HepG2 (cell line): Measurements from ENCODE around the gene GAREM2. TPM values are rescaled to one million over a fixed set of nuclear protein-coding genes. Genes with fewer than 3 reads are reported as not detected.

Source experiments
- ATAC-seq: fragments of 200-7000 bp; cut with Tn5 transposase; 3 replicates; pipeline ENCODE4 v1.9.1; 2020; ENCODE audit warnings: mild to moderate bottlenecking, moderate library complexity
- BruUV-seq: library from RNA; stranded (reverse); fragments of 400-500 nt; replicated peaks from 2 replicates; lab custom pipeline; 2021; lab: Mats Ljungman, UMichigan
- CTCF ChIA-PET: fragments of 300-600 bp; formaldehyde crosslinking; extraction: SDS; loops from one replicate; lab custom pipeline; 2021; ENCODE audit warnings: low total read pairs, inconsistent platforms, low intra/inter-chr PET ratio; lab: Yijun Ruan, JAX
- POLR2A ChIA-PET: fragments of 350-600 bp; sonication (Branson Sonifier 250); formaldehyde crosslinking; loops from one replicate; lab custom pipeline; 2020; ENCODE audit warnings: antibody characterized with exemption, inconsistent platforms; lab: Yijun Ruan, JAX
- DNase-seq: peaks from one replicate; pipeline ENCODE4 v3.0.0-alpha.2; 2015; ENCODE audit warnings: low spot score
- FAIRE-seq: peaks from 3 replicates; lab custom pipeline; 2011; peaks lifted over from hg19 to GRCh38; lab: Jason Lieb, UNC
- H2AFZ ChIP-seq: one replicate; pipeline ENCODE4 v1.6.1; 2011; ENCODE audit warnings: low read length, inconsistent platforms
- H3K27ac ChIP-seq: fragments of 300-600 bp; 3 replicates; pipeline ENCODE4 v1.8.0; 2011; ENCODE audit warnings: mixed run types, mild to moderate bottlenecking, mixed read lengths, low read length, inconsistent platforms; ENCODE audit not compliant: insufficient read depth; ENCODE audit errors: extremely low read length
- H3K27me3 ChIP-seq, 2 experiments: fragments of 200-600 bp in 1 of 2; 2 replicates in 1 of 2; 3 replicates in 1 of 2; pipeline versions ENCODE4 v1.6.0 to v1.8.0; 2011; ENCODE audit warnings: low read length in 2 of 2, mild to moderate bottlenecking in 2 of 2, moderate library complexity in 2 of 2, inconsistent platforms in 1 of 2; ENCODE audit not compliant: insufficient read depth in 2 of 2, control insufficient read depth in 1 of 2
- H3K36me3 ChIP-seq, 2 experiments: fragments of 200-600 bp in 1 of 2; replicated peaks in 1 of 2; 2 replicates in 1 of 2; 3 replicates in 1 of 2; pipeline versions ENCODE4 v1.5.1 to v1.8.0; 2011; ENCODE audit warnings: low read length in 2 of 2, inconsistent platforms in 1 of 2; ENCODE audit not compliant: insufficient read depth in 2 of 2, control insufficient read depth in 1 of 2
- H3K4me1 ChIP-seq: 2 replicates; pipeline ENCODE4 v1.5.1; 2012; ENCODE audit warnings: low read length, inconsistent platforms; ENCODE audit not compliant: insufficient read depth
- H3K4me2 ChIP-seq: 2 replicates; pipeline ENCODE4 v1.6.0; 2011; ENCODE audit warnings: low read depth, low read length, inconsistent platforms
- H3K4me3 ChIP-seq, 3 experiments: fragments of 200-600 bp in 1 of 3; sonication (generic), shearing (Covaris generic) in 1 of 3; replicated peaks in 1 of 3; 2 replicates each; pipeline ENCODE4 v1.5.1; 2011 to 2016; ENCODE audit warnings: low read length in 3 of 3, inconsistent platforms in 2 of 3, low read depth in 2 of 3, mild to moderate bottlenecking in 2 of 3, control low read depth in 1 of 3, mixed read lengths in 1 of 3; ENCODE audit not compliant: insufficient read depth in 1 of 3
- H3K79me2 ChIP-seq: one replicate; pipeline ENCODE4 v1.6.1; 2011; ENCODE audit warnings: low read length, inconsistent platforms; ENCODE audit not compliant: insufficient read depth
- H3K9ac ChIP-seq: 2 replicates; pipeline ENCODE4 v1.6.0; 2011; ENCODE audit warnings: mild to moderate bottlenecking, low read depth, low read length, inconsistent platforms; ENCODE audit not compliant: insufficient read depth
- H3K9me3 ChIP-seq: 2 replicates; pipeline ENCODE4 v1.5.1; 2012; ENCODE audit warnings: mild to moderate bottlenecking, low read length
- H4K20me1 ChIP-seq: 2 replicates; pipeline ENCODE4 v1.6.0; 2011; ENCODE audit warnings: inconsistent platforms, mild to moderate bottlenecking, low read length, moderate library complexity; ENCODE audit not compliant: insufficient read depth
- BRCA1 ChIP-seq: sonication (generic); formaldehyde crosslinking; IDR thresholded peaks from 2 replicates; pipeline ENCODE4 v1.4.0; 2020; ENCODE audit warnings: missing genetic modification reagents
- CBX2 ChIP-seq, 2 experiments: fragments of 200-600 bp in 1 of 2; sonication (generic); formaldehyde crosslinking in 1 of 2; IDR thresholded peaks; 2 replicates each; pipeline versions ENCODE4 v1.7.0 to v1.8.1; 2018 to 2022; ENCODE audit warnings: low read depth in 2 of 2, low read length in 1 of 2, mild to moderate bottlenecking in 1 of 2, missing genetic modification reagents in 1 of 2
- FOXP1 ChIP-seq, 2 experiments: fragments of 450-650 bp in 1 of 2; IDR thresholded peaks; 2 replicates each; pipeline ENCODE4 v1.6.1; 2017 to 2018; ENCODE audit warnings: antibody characterized with exemption in 1 of 2
- NFATC3 ChIP-seq: sonication (generic); formaldehyde crosslinking; IDR thresholded peaks from 2 replicates; pipeline ENCODE4 v1.5.1; 2020; ENCODE audit warnings: mild to moderate bottlenecking, missing genetic modification reagents
- RARA ChIP-seq: IDR thresholded peaks from 2 replicates; pipeline ENCODE4 v1.6.1; 2016; ENCODE audit warnings: missing genetic modification reagents, missing compliant biosample characterization
- SALL2 ChIP-seq: sonication (generic); formaldehyde crosslinking; IDR thresholded peaks from 2 replicates; pipeline ENCODE4 v1.8.1; 2023; ENCODE audit warnings: mild to moderate bottlenecking, missing genetic modification reagents, inconsistent platforms
- WGBS: methylation state at CpG from one replicate; pipeline ENCODE4 v1.1.6; 2017; ENCODE audit warnings: low lambda C conversion rate; 5-methylcytosine and 5-hydroxymethylcytosine counted together
- in situ Hi-C: cut with HindIII; loops from 2 replicates; pipeline ENCODE4 v1.10.0; 2017; ENCODE audit warnings: low pct_unique_long_range_greater_than_20kb; ENCODE audit not compliant: extremely low pct_ligation_motif_present
- intact Hi-C: fragments of 100-400 bp; cut with micrococcal nuclease; formaldehyde crosslinking; loops from one replicate; pipeline ENCODE4 v1.10.0; 2022; ENCODE audit not compliant: unreplicated experiment
- polyA plus RNA-seq, 8 experiments: library from polyadenylated mRNA; depleted of rRNA in 3 of 8; stranded (reverse) in 7 of 8; unstranded in 1 of 8; fragments of >200 nt; fragmentation: Illumina TruSeq in 4 of 8; extraction: Trizol in 4 of 8; gene quantifications; 2 replicates each; pipeline versions ENCODE4 v1.2.1 to v1.2.3, GENCODE V29; 2011 to 2016; ENCODE audit warnings: low read depth in 4 of 8, missing spikeins in 1 of 8, mixed read lengths in 1 of 8; ENCODE audit not compliant: insufficient read depth in 1 of 8
- total RNA-seq, 5 experiments: library from RNA; depleted of rRNA; stranded (reverse); fragments of >200 nt; fragmentation: Illumina TruSeq; extraction: Trizol; gene quantifications; 2 replicates each; pipeline ENCODE4 v1.2.3, GENCODE V29; 2016; ENCODE audit warnings: low read depth in 1 of 5
- TF ChIP-seq, protein P1 (sequence below): sonication (generic); formaldehyde crosslinking; IDR thresholded peaks from 2 replicates; pipeline ENCODE4 v1.9.0; 2021; ENCODE audit warnings: mild to moderate bottlenecking, missing genetic modification reagents

Gene GAREM2
- total and polyA plus RNA-seq, 2 of the 13 experiments (the other 11 are each of a cell fraction or from before 2014, with no cell fraction given): 0.29 to 0.38 TPM

- in situ Hi-C loops: no loop called here
- no TSS peak for BruUV-seq
- ChIA-PET CTCF (no interaction called here), POLR2A (no interaction called here)
- Histone ChIP-seq H3K9ac (no peak overlapping the region), H3K4me3 (no peak overlapping the region), H3K27me3 (peaks cover 2 to 15% of the 10 kb centered on the region in 2 experiments; a peak in 3 of 5 replicates), H3K79me2 (no peaks in the 10 kb centered on the region), H3K27ac (no peak overlapping the region), H3K4me2 (no peak overlapping the region), H4K20me1 (no peaks in the 10 kb centered on the region), H3K4me1 (peaks cover 9% of the 10 kb centered on the region), H2AFZ (no peak overlapping the region), H3K36me3 (peaks cover 2 to 9% of the 10 kb centered on the region in 2 experiments; a peak in 3 of 5 replicates), H3K9me3 (no peaks in the 10 kb centered on the region)
- FAIRE-seq (no peak), ATAC-seq (no peak), DNase-seq (no peak)
- WGBS: 69% methylated on average over 16 of the region's 16 CpGs
- intact Hi-C loops: no loop called here
- TF ChIP-seq SALL2 (CRISPR knock-in tag): no peak
- no peak for TF ChIP-seq BRCA1 (CRISPR knock-in tag)
- no peak for TF ChIP-seq NFATC3 (CRISPR knock-in tag)
- TF ChIP-seq CBX2 (IDR thresholded peaks at IDR 0.05; ENCODE audit: low read depth, low read length): no peak
- no peak for TF ChIP-seq CBX2 (CRISPR knock-in tag; IDR thresholded peaks at IDR 0.05; ENCODE audit: low read depth)
- TF ChIP-seq FOXP1 (IDR thresholded peaks at IDR 0.05): no peak
- TF ChIP-seq FOXP1 (CRISPR knock-in tag; IDR thresholded peaks at IDR 0.05): no peak
- TF ChIP-seq RARA (CRISPR knock-in tag): no peak
- TF ChIP-seq, protein P1, sequence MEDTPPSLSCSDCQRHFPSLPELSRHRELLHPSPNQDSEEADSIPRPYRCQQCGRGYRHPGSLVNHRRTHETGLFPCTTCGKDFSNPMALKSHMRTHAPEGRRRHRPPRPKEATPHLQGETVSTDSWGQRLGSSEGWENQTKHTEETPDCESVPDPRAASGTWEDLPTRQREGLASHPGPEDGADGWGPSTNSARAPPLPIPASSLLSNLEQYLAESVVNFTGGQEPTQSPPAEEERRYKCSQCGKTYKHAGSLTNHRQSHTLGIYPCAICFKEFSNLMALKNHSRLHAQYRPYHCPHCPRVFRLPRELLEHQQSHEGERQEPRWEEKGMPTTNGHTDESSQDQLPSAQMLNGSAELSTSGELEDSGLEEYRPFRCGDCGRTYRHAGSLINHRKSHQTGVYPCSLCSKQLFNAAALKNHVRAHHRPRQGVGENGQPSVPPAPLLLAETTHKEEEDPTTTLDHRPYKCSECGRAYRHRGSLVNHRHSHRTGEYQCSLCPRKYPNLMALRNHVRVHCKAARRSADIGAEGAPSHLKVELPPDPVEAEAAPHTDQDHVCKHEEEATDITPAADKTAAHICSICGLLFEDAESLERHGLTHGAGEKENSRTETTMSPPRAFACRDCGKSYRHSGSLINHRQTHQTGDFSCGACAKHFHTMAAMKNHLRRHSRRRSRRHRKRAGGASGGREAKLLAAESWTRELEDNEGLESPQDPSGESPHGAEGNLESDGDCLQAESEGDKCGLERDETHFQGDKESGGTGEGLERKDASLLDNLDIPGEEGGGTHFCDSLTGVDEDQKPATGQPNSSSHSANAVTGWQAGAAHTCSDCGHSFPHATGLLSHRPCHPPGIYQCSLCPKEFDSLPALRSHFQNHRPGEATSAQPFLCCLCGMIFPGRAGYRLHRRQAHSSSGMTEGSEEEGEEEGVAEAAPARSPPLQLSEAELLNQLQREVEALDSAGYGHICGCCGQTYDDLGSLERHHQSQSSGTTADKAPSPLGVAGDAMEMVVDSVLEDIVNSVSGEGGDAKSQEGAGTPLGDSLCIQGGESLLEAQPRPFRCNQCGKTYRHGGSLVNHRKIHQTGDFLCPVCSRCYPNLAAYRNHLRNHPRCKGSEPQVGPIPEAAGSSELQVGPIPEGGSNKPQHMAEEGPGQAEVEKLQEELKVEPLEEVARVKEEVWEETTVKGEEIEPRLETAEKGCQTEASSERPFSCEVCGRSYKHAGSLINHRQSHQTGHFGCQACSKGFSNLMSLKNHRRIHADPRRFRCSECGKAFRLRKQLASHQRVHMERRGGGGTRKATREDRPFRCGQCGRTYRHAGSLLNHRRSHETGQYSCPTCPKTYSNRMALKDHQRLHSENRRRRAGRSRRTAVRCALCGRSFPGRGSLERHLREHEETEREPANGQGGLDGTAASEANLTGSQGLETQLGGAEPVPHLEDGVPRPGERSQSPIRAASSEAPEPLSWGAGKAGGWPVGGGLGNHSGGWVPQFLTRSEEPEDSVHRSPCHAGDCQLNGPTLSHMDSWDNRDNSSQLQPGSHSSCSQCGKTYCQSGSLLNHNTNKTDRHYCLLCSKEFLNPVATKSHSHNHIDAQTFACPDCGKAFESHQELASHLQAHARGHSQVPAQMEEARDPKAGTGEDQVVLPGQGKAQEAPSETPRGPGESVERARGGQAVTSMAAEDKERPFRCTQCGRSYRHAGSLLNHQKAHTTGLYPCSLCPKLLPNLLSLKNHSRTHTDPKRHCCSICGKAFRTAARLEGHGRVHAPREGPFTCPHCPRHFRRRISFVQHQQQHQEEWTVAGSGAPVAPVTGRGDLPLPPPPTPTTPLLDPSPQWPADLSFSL: no peak
These were observed 13.3 kb downstream of the GAREM2 start for GRCh38 chr2:26185954-26186770.
